MCF 10A (cell line): ENCODE data around the gene FAM120C. TPM values are rescaled to one million over a fixed set of nuclear protein-coding genes. Genes with fewer than 3 reads are reported as not detected.

ENCODE experiments used
- BruUV-seq: library from RNA; stranded (reverse); fragments of 400-500 nt; replicated peaks from 2 replicates; lab custom pipeline; 2021; lab: Mats Ljungman, UMichigan
- CTCF ChIA-PET: fragments of 300-600 bp; sonication (Branson Sonifier 250); formaldehyde crosslinking; extraction: SDS; loops from one replicate; lab custom pipeline; 2021; ENCODE audit warnings: antibody characterized with exemption, inconsistent platforms; lab: Yijun Ruan, JAX
- POLR2A ChIA-PET: fragments of 300-600, 350-650 bp; sonication (Branson Sonifier 250); formaldehyde crosslinking; extraction: SDS; loops from one replicate; lab custom pipeline; 2020; ENCODE audit warnings: antibody characterized with exemption, inconsistent platforms; lab: Yijun Ruan, JAX
- DNase-seq: peaks from one replicate; pipeline ENCODE4 v3.0.0-alpha.2; 2018; ENCODE audit not compliant: unreplicated experiment
- H3K27ac Mint-ChIP-seq: one replicate; pipeline ENCODE4 v1.8.0; 2022; ENCODE audit warnings: mild to moderate bottlenecking, low read depth, mixed read lengths; ENCODE audit not compliant: unreplicated experiment
- H3K27me3 Mint-ChIP-seq: one replicate; pipeline ENCODE4 v1.8.0; 2022; ENCODE audit warnings: mixed read lengths; ENCODE audit not compliant: insufficient read depth, unreplicated experiment
- H3K36me3 Mint-ChIP-seq: one replicate; pipeline ENCODE4 v1.8.0; 2022; ENCODE audit warnings: mild to moderate bottlenecking, moderate library complexity, mixed read lengths; ENCODE audit not compliant: insufficient read depth, unreplicated experiment
- H3K4me1 Mint-ChIP-seq: one replicate; pipeline ENCODE4 v1.8.0; 2022; ENCODE audit warnings: mixed read lengths; ENCODE audit not compliant: insufficient read depth, unreplicated experiment
- H3K4me3 Mint-ChIP-seq: one replicate; pipeline ENCODE4 v1.8.0; 2022; ENCODE audit warnings: mild to moderate bottlenecking, moderate library complexity, mixed read lengths; ENCODE audit not compliant: unreplicated experiment
- H3K9me3 Mint-ChIP-seq: one replicate; pipeline ENCODE4 v1.8.0; 2022; ENCODE audit warnings: mixed read lengths; ENCODE audit not compliant: unreplicated experiment
- CTCF ChIP-seq: fragments of 200-600 bp; IDR thresholded peaks from one replicate; pipeline ENCODE4 v1.8.0; 2022; ENCODE audit warnings: antibody characterized with exemption, mild to moderate bottlenecking; ENCODE audit not compliant: unreplicated experiment
- intact Hi-C: fragments of 100-400 bp; cut with micrococcal nuclease; formaldehyde crosslinking; loops from 2 replicates; pipeline ENCODE4 v1.14.1; 2022
- total RNA-seq: library from RNA; stranded (reverse); gene quantifications from 2 replicates; pipeline ENCODE4 v1.2.3, GENCODE V29; 2022

Gene FAM120C
- total RNA-seq, 1 experiment from 2014 or later, result 11.3 TPM

DNA sequence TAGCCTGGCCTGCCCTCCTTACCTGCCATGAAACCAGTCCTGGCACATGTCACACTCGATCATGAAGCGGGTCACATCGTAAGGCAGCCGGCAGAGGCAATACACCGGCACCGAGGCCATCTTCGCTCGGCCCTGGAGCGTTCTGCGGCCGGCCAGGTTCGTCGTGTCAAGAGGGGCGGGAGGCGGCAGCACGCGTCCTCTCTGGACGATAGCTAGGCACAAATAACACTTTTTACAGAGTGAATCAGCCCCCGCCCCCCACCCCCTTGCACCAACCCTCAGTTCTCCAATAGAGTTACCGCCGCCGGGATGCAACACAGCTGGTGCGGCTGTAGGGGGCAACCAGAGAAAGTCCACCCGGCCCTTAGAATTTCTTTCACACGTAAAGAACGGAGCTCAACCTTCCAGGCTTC is 140.4 kb downstream of the FAM120C start:
- ChIA-PET CTCF (interaction anchor here (0.6 to 1.2 kb wide), 8 partner anchors 8 to 1015 kb away, joined by 3 to 7 read pairs (median 3); no protein-coding TSS in a partner anchor), POLR2A (interaction anchor here (0.7 to 4.5 kb wide), 10 partner anchors 13 to 957 kb away, joined by 3 to 96 read pairs (median 6); partner anchors contain the start of genes APEX2, FAM120C, GNL3L and TSR2)
- peak overlapping the region; percentile 86 for H3K4me3 Mint-ChIP-seq
- peak; percentile 28 for TF ChIP-seq CTCF
- peak; percentile 58 for DNase-seq
- intact Hi-C loops, result loop anchor here (5.0 to 10.0 kb wide), 2 partner anchors 202 to 595 kb away; no protein-coding TSS in a partner anchor
- H3K36me3 Mint-ChIP-seq, result peaks cover 37% of the 10 kb centered on the region
- no TSS peak for BruUV-seq
- H3K27me3 Mint-ChIP-seq, result peaks cover 19% of the 10 kb centered on the region
- no peaks in the 10 kb centered on the region for H3K9me3 Mint-ChIP-seq
- H3K27ac Mint-ChIP-seq, result peak overlapping the region; percentile 99
- H3K4me1 Mint-ChIP-seq, result peaks cover 9% of the 10 kb centered on the region

DNA sequence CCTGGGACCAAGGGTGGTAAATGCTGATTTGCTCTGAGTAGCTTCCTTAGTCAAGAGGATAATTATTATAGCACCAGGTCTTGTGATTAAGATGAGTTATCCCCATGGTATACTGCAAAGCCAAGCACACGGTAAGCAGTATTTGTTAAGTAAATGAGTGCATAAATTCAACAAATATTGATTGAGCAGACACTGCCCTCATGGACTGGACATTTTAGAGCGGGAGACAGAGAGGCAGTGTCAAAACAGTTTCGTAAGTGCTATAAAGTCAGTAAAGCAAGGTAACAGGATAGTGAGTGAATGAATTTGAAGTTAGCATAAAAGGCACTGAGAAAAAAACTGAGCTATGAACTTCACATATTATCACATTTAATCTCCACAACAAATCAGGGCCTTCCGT is 152.7 kb downstream of the FAM120C start:
- peaks cover 61% of the 10 kb centered on the region for H3K36me3 Mint-ChIP-seq
- DNase-seq, result no peak
- H3K27me3 Mint-ChIP-seq, result peaks cover 61% of the 10 kb centered on the region
- ChIA-PET CTCF (interaction anchor here (0.6 to 0.7 kb wide), 3 partner anchors 39 to 380 kb away, joined by 3 to 4 read pairs (median 3); no protein-coding TSS in a partner anchor), POLR2A (interaction anchor here (0.7 to 3.1 kb wide), 2 partner anchors 13 to 346 kb away, joined by 3 to 21 read pairs; partner anchors contain the start of gene PHF8)
- no peaks in the 10 kb centered on the region for H3K9me3 Mint-ChIP-seq
- no peak for TF ChIP-seq CTCF
- H3K27ac Mint-ChIP-seq, result no peak overlapping the region
- H3K4me1 Mint-ChIP-seq, result peaks cover 10% of the 10 kb centered on the region
- intact Hi-C loops, result no loop called here
- no TSS peak for BruUV-seq
- H3K4me3 Mint-ChIP-seq, result no peak overlapping the region

DNA sequence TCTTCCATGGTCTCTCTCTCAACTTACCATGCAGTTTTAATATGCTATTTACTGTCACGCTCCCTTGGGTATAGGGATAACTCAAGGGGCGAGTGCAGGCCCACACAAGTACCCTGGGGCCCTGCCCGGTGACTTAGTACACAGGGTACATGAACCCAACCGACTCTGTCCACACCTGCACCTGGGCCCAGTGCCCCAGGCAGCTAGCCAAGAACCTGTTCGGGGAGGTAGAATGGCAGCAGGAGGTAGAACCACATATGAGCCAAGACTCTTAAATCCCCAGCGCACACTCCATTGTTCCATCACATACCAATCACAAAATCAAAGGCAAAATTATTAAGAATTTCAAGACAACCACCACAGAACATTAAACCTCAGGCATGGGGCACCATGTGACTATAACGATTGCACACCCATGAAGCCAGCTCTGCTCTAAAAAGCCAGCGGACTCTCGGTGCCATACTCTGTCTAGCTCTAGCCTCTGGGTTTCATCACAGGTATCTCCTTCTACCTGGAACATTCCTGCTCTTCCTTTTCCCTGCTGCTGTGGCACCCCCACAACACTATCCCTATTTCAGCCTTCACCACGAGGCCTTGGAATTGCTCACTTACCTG is 153.4 kb downstream of the FAM120C start:
- H3K36me3 Mint-ChIP-seq, result peaks cover 55% of the 10 kb centered on the region
- ChIA-PET CTCF (interaction anchor here (0.6 to 1.0 kb wide), 2 partner anchors 10 to 381 kb away, joined by 3 read pairs; no protein-coding TSS in a partner anchor), POLR2A (interaction anchor here (0.6 to 3.1 kb wide), 3 partner anchors 14 to 346 kb away, joined by 3 to 21 read pairs (median 3); partner anchors contain the start of gene PHF8)
- H3K9me3 Mint-ChIP-seq, result no peaks in the 10 kb centered on the region
- H3K4me1 Mint-ChIP-seq, result peaks cover 10% of the 10 kb centered on the region
- peak; percentile 51 for DNase-seq
- intact Hi-C loops, result no loop called here
- no peak overlapping the region for H3K27ac Mint-ChIP-seq
- no peak overlapping the region for H3K4me3 Mint-ChIP-seq
- BruUV-seq, result no TSS peak
- peaks cover 68% of the 10 kb centered on the region for H3K27me3 Mint-ChIP-seq
- TF ChIP-seq CTCF, result no peak

GRCh38 chrX:54024350-54024749 is 158.7 kb downstream of the FAM120C start:
- POLR2A ChIA-PET, result no interaction called here
- Mint-ChIP-seq H3K4me3 (no peak overlapping the region), H3K4me1 (no peaks in the 10 kb centered on the region), H3K27me3 (peaks cover 45% of the 10 kb centered on the region), H3K27ac (no peak overlapping the region), H3K9me3 (no peaks in the 10 kb centered on the region), H3K36me3 (peaks cover 37% of the 10 kb centered on the region)
- intact Hi-C loops, result no loop called here
- CTCF ChIA-PET, result no interaction called here
- DNase-seq, result no peak
- no peak for TF ChIP-seq CTCF
- no TSS peak for BruUV-seq
